Activated naive CD4-positive, alpha-beta T cell (primary cell): ENCODE results near the gene KAZN.
"Not testable (repeated sequence)": the region's sequence is repeated elsewhere in the genome, so short reads cannot be mapped to it uniquely, and the experiment has no call there.

Experiments used
- DNase-seq, 4 experiments: peaks; one replicate each; lab custom pipeline; 2025; lab: John Stamatoyannopoulos, UW

KAZN gene

DNA sequence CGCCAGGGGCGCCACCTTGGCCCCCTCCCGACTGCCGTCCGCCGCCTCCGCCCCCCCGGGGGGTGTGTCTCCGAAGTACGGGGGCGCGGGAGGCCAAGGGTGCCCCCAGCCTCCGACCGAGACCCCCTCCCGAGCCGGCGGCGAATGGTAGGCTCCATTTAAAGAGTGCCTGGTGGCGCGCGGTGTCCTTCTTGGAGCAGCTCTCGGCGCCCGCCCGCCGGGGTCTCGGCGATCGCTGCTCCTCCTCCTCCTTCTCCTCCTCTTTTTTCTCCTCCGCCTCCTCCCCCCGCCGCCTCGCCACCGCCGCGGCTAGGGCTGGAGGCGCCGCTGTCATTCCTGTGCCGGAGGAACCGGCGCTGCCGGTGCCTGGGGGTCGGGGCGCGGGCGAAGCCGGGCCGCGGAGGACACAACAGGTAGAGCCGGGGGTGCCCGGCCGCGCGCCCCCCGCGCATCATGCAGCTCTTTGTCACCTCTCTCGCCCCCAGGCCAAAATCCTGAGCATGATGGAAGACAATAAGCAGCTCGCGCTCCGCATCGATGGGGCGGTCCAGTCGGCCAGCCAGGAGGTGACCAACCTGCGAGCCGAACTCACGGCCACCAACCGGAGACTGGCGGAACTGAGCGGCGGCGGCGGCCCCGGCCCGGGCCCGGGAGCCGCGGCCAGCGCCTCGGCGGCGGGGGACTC, at the start of gene KAZN:
KAZN (plus strand) TSS at position 188 of the 685 bp plus-strand sequence.
- DNase-seq: no peak

- DNase-seq: no peak
These were observed 48.4 kb upstream of the KAZN start for GRCh38 chr1:14549897-14550620.

GRCh38 chr1:14551386-14551785, 47.1 kb upstream of the KAZN start:
- no peak for DNase-seq

DNA sequence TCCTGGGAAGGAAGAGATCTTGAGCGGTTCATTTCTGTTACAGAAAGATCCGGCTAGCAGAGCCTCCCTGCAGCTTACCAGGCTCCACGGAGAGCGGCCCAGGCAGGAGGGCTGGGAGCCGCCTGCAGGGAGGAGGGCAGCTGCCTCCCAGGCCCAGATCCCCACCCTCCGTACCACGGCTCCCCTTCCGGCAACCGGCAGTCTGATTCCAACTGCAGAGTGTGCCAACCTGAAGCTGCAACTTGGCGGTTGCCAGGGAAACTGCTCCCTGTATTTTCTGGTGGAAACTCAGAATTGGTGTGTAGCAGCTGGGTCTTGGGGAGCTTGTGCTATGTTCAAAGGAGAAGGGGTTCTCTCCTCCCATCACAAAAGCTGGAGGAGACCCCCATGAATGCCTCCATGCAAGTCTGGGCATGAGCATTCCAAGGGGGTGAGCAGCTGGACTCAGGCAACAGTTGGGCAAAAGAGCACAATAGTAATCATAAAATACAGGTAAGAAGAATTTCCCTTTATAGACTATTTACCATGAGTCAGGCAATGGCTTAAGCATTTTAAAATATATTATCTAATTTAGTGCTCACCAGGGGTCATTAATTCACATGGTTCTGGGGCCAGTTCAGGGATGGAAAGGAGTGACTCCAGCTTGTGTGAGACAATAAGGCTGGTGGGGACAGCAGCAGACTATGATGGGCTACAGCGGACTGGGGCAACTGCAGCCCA, 46.1 kb upstream of the KAZN start:
- DNase-seq: no peak

GRCh38 chr1:14553711-14554110, 44.8 kb upstream of the KAZN start:
- DNase-seq: no peak

DNA sequence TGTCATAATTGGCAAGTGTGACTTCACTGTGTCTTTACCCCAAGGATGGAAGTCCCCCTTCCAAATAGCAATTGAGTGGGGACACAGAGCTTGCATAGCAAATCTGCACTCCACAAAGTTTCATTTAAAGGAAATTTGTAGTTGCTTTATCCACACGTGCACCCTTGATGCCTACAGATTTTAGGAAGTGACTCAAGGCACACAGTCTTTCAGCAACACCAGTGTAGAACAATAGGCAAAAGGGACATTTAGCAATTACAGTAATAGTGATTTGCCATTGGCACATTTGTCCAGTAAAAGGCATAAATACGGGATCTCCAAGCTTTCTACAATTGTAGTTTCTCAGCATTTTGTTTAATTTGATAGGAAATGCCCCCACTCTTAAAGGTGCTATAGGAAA, 43.4 kb upstream of the KAZN start:
- DNase-seq: no peak

DNA sequence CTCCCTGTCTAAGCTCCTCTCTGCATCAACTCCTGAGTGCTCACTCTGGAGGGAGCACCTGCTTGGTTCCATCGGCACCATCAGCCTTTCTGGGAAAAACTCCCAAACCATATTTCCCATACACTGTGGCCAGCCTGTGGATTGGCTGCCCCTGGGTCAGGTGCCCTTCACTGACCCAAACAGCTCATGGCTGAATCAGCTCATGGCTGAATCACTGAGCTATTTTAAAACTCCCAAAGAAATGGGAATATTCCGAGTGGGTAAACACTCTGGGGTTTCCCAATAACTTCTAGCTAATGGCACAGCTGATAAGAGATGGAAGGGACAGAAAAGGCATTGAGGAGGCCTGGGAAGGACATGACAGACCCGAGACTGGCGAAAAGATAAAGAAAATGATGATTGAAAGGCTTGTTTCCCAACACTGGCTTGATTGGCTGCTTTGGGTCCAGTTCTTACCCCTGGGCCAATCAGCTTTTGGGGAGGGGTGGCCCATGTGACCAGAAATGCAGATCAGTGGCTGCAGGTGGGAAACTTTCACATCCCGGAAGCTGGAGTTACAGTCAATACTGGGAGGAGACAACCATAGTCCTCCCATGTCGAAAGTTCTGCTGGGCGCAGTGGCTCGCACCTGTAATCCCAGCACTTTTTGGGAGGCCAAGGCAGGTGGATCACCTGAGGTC, 37.3 kb upstream of the KAZN start:
- no peak for DNase-seq

- no peak for DNase-seq
These were observed 33.4 kb upstream of the KAZN start for GRCh38 chr1:14565090-14565489.

- no peak for DNase-seq
These were observed 31.4 kb upstream of the KAZN start for GRCh38 chr1:14567056-14567455.

- no peak for DNase-seq
These were observed 30.6 kb upstream of the KAZN start for GRCh38 chr1:14567903-14568302.

DNA sequence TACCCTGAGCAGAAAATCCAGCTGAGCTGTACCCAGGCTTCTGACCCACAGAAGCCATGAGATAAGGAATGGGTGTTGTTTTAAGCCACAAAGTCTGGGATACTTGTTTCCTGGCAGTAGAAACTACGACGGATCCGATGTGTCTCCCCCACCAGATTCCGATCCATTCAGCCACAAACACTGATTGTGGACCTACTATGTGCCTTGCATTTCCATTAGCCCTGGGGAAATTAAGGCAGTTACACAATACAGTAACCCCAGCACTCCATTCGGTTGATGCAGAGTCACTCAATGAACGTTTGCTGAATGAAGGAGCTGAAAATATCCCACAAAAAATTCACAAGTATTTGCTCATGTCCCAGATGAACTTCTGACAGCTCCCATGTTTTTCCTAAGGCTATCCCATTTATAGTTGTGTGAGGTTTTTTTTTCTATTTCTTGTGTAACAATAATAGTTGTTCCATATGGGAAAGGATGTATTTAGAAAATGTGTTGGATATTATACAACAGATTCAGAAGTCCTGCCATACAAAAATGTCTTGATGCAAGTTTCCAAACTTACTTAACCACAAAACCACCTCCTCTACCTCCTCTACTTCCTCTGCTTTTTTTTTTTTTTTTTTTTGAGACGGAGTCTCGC, 29.6 kb upstream of the KAZN start:
- no peak for DNase-seq

- DNase-seq: no peak
These were observed 28.0 kb upstream of the KAZN start for GRCh38 chr1:14570514-14570913.

DNA sequence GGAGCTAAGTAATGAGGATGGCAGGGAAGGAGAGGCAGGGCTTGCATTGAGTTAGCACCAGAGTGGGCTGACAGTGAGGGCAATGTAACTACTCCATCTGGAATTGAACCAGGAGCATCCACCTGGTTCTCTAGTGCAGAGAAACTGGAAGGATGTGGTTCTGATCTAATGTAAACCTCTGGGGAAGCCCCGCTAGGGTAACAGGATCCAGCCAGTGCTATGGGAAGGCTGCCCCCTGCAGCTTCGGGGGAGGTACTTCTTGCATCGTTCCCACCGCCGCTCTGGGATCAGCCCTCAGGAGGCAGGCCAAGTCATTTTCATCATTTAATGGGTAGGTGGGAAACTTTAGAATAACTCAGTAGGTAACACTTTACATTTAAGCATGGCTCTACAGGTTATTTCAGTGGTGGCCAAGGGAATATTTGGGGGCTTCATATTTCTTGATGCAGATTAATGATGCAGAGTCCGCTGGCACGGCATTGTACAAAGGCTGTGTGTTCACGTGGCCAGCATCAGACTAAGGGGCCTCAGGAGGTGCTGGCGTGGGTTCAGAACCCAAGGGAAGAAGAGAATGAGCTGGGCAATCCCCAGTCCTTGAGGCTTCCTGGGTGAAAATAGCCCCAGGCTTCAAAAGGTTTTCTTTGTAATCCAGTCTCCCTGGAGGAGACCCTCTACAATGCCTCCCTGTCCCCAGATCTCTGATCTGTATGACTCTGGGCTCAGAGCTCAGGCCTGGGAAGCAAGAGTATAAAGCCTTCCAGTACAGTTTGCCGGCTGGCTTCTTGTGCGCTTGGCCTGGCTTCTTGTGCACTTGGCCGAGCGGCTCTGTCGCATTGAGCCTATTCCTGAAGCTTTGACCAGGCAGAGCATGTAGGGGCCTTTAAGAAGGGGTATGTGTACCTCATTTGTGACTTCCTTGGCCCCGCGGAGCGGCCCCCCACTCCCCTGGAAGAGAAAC, 26.4 kb upstream of the KAZN start:
- DNase-seq: no peak

DNA sequence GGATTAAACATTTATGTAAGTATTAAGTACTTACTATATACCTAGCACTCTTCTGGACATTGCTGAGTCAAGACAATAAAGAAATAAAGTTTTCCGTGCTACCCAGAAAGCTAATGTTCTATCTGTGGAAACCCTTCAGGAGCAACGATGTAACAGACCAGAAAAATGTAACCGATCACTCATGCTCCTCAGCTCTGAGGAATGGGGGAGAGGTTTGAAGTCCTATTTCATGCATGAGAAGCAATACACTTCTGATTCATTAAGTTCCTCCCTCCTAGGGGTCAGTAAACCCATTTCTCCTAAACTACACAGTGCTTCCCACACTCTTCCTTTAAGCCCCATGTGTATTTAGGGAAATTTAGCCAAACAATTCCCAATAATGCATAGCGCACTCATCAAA, 25.6 kb upstream of the KAZN start:
- DNase-seq: no peak

DNA sequence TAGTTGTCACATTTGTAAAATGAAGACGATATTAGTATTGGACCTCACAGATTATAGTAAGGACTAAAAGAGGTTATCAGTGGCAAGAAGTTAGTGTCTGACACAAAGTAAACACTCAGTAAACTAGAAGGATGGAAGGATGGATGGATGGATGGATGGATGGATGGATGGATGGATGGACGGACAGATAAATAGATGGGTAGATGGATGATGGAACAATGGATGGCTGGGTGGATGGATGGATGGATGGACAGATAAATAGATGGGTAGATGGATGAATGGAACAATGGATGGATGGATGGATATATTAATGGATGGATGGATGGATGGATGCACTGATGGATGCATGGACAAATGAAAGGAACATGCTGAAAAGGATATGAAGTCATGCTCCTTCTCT, 22.3 kb upstream of the KAZN start:
- no peak for DNase-seq

- DNase-seq: no peak
These were observed 21.2 kb upstream of the KAZN start for GRCh38 chr1:14577261-14577660.

- no peak for DNase-seq
These were observed 20.3 kb upstream of the KAZN start for GRCh38 chr1:14578156-14578555.

DNA sequence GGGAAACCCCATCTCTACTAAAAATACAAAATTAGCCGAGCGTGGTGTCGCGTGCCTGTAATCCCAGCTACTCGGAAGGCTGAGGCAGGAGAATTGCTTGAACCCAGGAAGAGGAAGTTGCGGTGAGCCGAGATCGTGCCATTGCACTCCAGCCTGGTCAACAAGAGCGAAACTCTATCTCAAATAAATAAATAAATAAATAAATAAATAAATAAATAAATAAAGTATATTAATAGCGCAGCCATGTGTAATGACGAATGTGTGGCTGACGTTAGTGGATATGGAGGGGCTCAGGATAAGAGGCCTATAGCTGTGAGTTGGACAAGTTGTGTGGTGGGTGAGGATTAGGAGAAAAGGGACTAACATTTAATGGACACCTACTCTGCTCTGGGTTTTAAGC, 18.2 kb upstream of the KAZN start:
- not testable (repeated sequence) for DNase-seq

- DNase-seq: no peak
These were observed 17.5 kb upstream of the KAZN start for GRCh38 chr1:14580986-14581385.

DNA sequence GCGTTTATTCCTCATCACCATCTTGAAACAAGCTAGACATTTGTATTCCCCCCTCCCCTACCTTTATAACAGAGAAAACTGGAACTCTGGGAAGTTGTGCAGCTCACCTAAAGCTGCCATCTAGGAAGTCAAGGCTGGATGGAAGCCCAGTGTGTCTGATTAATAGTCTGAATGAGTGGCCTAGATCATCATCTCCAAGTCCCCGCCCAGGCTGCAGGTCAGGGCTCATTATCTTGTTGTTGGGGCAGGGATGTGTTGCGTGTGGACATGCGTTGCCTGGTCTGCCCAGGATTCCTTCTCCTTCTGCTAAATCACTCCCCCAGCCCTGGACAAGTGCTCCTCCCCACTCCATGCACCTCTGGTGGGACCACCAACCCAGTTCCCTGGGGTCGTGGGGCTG, 14.7 kb upstream of the KAZN start:
- no peak for DNase-seq

DNA sequence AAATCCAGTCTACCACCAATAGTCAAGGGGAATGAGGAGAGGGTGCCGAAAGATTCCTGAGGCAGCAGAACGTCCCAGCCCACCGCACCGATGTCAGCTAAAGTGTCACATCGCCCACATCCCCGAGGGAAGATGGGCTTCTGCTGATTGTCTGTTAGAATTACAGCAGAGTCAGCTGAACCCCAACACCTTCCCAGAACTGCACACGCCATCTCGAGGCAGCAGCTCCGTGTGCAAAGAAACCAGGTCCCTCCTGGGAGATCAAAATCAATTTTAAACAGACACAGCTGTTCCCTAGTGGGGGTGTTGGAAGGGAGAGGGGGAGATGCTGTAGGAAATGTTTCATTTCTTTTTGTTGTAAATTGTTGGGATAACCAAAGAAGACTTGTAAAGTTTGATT, 12.8 kb upstream of the KAZN start:
- no peak for DNase-seq
